HFFc6 (cell line): ENCODE data around the gene P2RY12. TPM values are rescaled to one million over a fixed set of nuclear protein-coding genes. Genes with fewer than 3 reads are reported as not detected.

ENCODE experiments used
- DNase-seq: peaks from one replicate; pipeline ENCODE4 v3.0.0-alpha.2; 2018
- H3K27ac Mint-ChIP-seq: 2 replicates; pipeline ENCODE4 v1.8.0; 2020; ENCODE audit warnings: mild to moderate bottlenecking, mixed read lengths
- H3K27me3 Mint-ChIP-seq: 2 replicates; pipeline ENCODE4 v1.8.0; 2021; ENCODE audit warnings: mild to moderate bottlenecking, moderate library complexity, mixed read lengths; ENCODE audit not compliant: insufficient read depth
- H3K36me3 Mint-ChIP-seq: 2 replicates; pipeline ENCODE4 v1.8.0; 2021; ENCODE audit warnings: low read depth, mixed read lengths
- H3K4me1 Mint-ChIP-seq: 2 replicates; pipeline ENCODE4 v1.8.0; 2020; ENCODE audit warnings: low read depth, mixed read lengths
- H3K4me3 Mint-ChIP-seq: 2 replicates; pipeline ENCODE4 v1.8.0; 2020; ENCODE audit warnings: mild to moderate bottlenecking, moderate library complexity, mixed read lengths
- H3K9me3 Mint-ChIP-seq: 2 replicates; pipeline ENCODE4 v1.8.0; 2020; ENCODE audit warnings: mild to moderate bottlenecking, mixed read lengths
- total RNA-seq, 6 experiments: library from RNA; stranded (reverse); fragmentation: NEBNext Ultra II Directional; extraction: Animal tissue kit (Norgen Biotek cat#: 25700); gene quantifications; 2 replicates in 1 of 6; 3 replicates in 5 of 6; pipeline ENCODE4 v1.2.3, GENCODE V29; 2021
- TF ChIP-seq, protein P1 (sequence below): fragments of 200-600 bp; sonication (generic); IDR thresholded peaks from 2 replicates; pipeline ENCODE4 v1.5.0; 2021; ENCODE audit warnings: antibody characterized with exemption, mild to moderate bottlenecking

P2RY12 gene
- total RNA-seq, 6 experiments from 2014 or later = not detected

DNA sequence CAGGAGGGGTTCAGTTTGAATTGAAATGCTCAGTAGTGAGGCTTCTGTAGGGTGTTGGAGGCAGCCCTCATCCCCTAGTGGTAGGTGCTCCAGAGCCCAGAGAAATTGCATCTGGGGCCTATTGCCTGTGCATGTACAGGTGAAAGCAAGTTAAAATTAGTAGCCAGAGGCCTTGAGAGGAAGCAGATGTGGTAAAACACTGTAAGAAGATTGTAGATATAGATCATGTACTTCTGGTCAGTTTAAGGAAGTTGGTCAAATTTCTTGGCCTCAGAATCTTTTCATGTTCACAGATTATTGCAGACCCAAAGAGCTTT, 41.7 kb upstream of the P2RY12 start:
- no peak for DNase-seq
- Mint-ChIP-seq H3K36me3 (no peaks in the 10 kb centered on the region), H3K27ac (no peak overlapping the region), H3K27me3 (no peaks in the 10 kb centered on the region; the same call in 1 of the 2 replicates), H3K9me3 (no peaks in the 10 kb centered on the region), H3K4me3 (no peak overlapping the region), H3K4me1 (peaks cover 25% of the 10 kb centered on the region)
- TF ChIP-seq, protein P1, sequence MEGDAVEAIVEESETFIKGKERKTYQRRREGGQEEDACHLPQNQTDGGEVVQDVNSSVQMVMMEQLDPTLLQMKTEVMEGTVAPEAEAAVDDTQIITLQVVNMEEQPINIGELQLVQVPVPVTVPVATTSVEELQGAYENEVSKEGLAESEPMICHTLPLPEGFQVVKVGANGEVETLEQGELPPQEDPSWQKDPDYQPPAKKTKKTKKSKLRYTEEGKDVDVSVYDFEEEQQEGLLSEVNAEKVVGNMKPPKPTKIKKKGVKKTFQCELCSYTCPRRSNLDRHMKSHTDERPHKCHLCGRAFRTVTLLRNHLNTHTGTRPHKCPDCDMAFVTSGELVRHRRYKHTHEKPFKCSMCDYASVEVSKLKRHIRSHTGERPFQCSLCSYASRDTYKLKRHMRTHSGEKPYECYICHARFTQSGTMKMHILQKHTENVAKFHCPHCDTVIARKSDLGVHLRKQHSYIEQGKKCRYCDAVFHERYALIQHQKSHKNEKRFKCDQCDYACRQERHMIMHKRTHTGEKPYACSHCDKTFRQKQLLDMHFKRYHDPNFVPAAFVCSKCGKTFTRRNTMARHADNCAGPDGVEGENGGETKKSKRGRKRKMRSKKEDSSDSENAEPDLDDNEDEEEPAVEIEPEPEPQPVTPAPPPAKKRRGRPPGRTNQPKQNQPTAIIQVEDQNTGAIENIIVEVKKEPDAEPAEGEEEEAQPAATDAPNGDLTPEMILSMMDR = 0 out of 2 replicates have a peak, but pooled peaks have one; percentile 10

DNA sequence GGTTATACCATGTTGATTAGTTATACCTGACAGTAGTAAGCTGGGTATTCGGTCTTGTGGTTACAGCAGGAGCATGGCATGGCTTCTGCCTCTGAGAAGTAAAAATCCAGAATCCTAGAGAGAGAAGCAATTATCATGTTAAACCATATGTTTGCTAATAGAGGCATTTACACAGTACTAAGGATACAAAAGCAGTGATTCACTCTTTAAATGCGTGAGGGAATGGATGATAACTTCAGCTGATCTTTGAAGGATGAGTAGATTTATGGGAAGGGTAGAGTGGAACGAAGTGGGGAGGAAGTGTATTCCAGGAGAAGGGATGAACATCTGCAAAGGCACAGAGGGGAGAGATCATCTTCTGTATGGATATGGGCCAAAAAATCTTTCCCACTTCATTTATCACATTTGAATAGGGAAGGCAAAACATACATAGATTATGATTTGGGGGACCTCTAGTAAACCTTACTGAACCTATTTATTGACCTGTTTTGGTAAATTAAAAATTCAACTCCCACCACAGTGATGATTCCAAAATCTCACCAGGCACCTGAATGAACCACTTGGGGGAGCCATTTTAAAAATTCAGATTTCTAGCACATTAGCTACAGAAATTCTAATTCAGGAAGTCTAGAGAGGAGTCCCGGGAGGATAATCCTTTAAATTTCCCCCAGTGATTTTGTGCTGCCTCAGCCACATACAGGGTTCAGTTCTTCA, 41.2 kb upstream of the P2RY12 start:
- peaks cover 20% of the 10 kb centered on the region for H3K4me1 Mint-ChIP-seq
- DNase-seq = peak; percentile 23
- H3K36me3 Mint-ChIP-seq = no peaks in the 10 kb centered on the region
- no peaks in the 10 kb centered on the region for H3K9me3 Mint-ChIP-seq
- H3K27ac Mint-ChIP-seq = no peak overlapping the region; the same call in 1 of the 2 replicates
- no peak overlapping the region for H3K4me3 Mint-ChIP-seq
- TF ChIP-seq, protein P1 = peak; percentile 74
- no peaks in the 10 kb centered on the region; the same call in 1 of the 2 replicates for H3K27me3 Mint-ChIP-seq

DNA sequence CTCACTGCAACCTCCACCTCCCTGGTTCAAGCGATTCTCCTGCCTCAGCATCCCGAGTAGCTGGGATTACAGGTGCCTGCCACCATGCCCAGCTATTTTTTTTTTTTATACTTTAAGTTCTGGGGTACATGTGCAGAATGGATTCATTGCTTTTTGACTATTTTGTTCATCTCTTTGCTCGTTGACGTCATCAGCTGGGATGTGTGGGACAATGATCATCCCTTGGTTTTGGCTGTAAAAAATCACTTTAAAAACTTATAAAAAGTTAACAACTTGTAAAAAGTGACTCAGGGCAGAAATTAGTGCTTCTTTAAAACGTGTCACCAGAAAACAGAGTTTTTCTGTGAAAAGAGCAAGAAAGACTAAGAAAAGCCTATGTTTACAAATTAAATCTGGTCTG, 38.5 kb upstream of the P2RY12 start:
- TF ChIP-seq, protein P1 = no peak
- no peak overlapping the region for H3K4me3 Mint-ChIP-seq
- H3K9me3 Mint-ChIP-seq = no peaks in the 10 kb centered on the region
- H3K4me1 Mint-ChIP-seq = peaks cover 19% of the 10 kb centered on the region
- DNase-seq = no peak
- H3K36me3 Mint-ChIP-seq = no peaks in the 10 kb centered on the region
- H3K27me3 Mint-ChIP-seq = no peaks in the 10 kb centered on the region; the same call in 1 of the 2 replicates
- H3K27ac Mint-ChIP-seq = no peak overlapping the region

DNA sequence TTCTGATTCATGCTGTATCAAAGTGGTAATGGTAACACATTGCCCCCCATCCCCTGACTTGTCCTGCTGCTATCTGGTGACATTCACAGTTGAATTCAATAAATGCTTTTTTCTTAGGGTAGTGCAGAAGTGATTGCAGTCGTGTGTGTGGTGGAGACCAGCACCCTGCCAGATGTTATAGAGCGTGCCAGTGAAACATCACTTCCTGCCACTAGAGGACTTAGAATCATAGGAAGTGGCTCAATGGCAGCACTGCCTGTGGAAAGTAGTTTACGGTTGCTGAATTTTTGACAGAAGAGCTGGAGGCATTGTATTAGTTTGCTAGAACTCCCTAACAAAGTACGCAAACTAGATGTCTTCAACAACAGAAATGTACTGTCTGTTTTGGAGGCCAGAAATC, 37.4 kb upstream of the P2RY12 start:
- Mint-ChIP-seq H3K27ac (no peak overlapping the region), H3K9me3 (no peaks in the 10 kb centered on the region), H3K36me3 (no peaks in the 10 kb centered on the region), H3K27me3 (no peaks in the 10 kb centered on the region; the same call in 1 of the 2 replicates), H3K4me1 (peaks cover 19% of the 10 kb centered on the region), H3K4me3 (no peak overlapping the region)
- no peak for DNase-seq
- TF ChIP-seq, protein P1 = no peak

DNA sequence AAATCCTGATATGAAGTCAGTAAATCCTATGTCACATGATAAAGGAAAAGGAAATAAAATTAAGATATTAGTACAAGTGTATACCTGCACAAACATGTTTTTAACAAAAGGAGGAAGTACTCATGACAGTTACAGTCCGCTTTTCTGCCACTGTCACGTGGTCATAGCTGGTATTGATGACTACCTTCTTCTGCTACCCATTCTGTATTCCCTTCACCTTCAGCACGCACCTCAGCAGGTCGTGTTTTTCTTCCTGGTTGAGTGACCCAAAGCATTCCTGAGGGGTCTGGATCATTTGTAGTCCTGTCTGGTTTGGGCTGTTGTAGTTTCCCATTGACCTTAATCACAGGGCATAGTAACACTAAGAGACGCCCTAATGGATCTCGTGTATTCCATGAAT, 35.3 kb upstream of the P2RY12 start:
- Mint-ChIP-seq H3K27ac (no peak overlapping the region), H3K4me3 (no peak overlapping the region), H3K36me3 (no peaks in the 10 kb centered on the region), H3K27me3 (no peaks in the 10 kb centered on the region; the same call in 1 of the 2 replicates), H3K9me3 (no peaks in the 10 kb centered on the region), H3K4me1 (peaks cover 4% of the 10 kb centered on the region)
- TF ChIP-seq, protein P1 = no peak
- no peak for DNase-seq
